Osteoblast (primary cell): ENCODE measurements around the gene CKM. TPM values are rescaled to one million over a fixed set of nuclear protein-coding genes. Genes with fewer than 3 reads are reported as not detected.

Experiments
- DNase-seq: peaks from one replicate; pipeline ENCODE4 v3.0.0; 2011; ENCODE audit warnings: low spot score, mixed read lengths; ENCODE audit not compliant: insufficient read length; ENCODE audit errors: missing footprints
- H2AFZ ChIP-seq: 2 replicates; pipeline ENCODE4 v1.6.0; 2011; ENCODE audit warnings: mild to moderate bottlenecking, low read length
- H3K27ac ChIP-seq: 2 replicates; pipeline ENCODE4 v1.5.1; 2011; ENCODE audit warnings: mild to moderate bottlenecking, low read depth, low read length, moderate library complexity
- H3K27me3 ChIP-seq: 2 replicates; pipeline ENCODE4 v1.6.0; 2012; ENCODE audit warnings: mild to moderate bottlenecking, control low read depth, inconsistent platforms, low read length, moderate library complexity; ENCODE audit not compliant: insufficient read depth
- H3K36me3 ChIP-seq: 2 replicates; pipeline ENCODE4 v1.5.1; 2011; ENCODE audit warnings: mild to moderate bottlenecking, low read length, control low read depth, moderate library complexity; ENCODE audit not compliant: insufficient read depth
- H3K4me1 ChIP-seq: 2 replicates; pipeline ENCODE4 v1.5.1; 2011; ENCODE audit warnings: mild to moderate bottlenecking, low read length, control low read depth, moderate library complexity; ENCODE audit not compliant: insufficient read depth
- H3K4me2 ChIP-seq: 2 replicates; pipeline ENCODE4 v1.6.0; 2011; ENCODE audit warnings: mild to moderate bottlenecking, low read length; ENCODE audit not compliant: insufficient read depth
- H3K4me3 ChIP-seq: fragments of 200-600 bp; sonication (generic); 3 replicates; pipeline ENCODE4 v1.5.1; 2012; ENCODE audit warnings: mild to moderate bottlenecking, low read length, inconsistent platforms; ENCODE audit not compliant: insufficient read depth
- H3K79me2 ChIP-seq: 2 replicates; pipeline ENCODE4 v1.6.0; 2012; ENCODE audit warnings: mild to moderate bottlenecking, low read length, control low read depth, inconsistent platforms; ENCODE audit not compliant: insufficient read depth
- H3K9me3 ChIP-seq: 2 replicates; pipeline ENCODE4 v1.5.1; 2011; ENCODE audit warnings: low read depth, low read length, control low read depth
- H4K20me1 ChIP-seq: 2 replicates; pipeline ENCODE4 v1.6.0; 2012; ENCODE audit warnings: mild to moderate bottlenecking, low read length, control low read depth; ENCODE audit not compliant: insufficient read depth
- CTCF ChIP-seq: IDR thresholded peaks from 2 replicates; pipeline ENCODE4 v1.5.1; 2011; ENCODE audit warnings: mild to moderate bottlenecking, low read depth, low read length, moderate library complexity; ENCODE audit errors: extremely low read depth
- total RNA-seq: library from RNA; depleted of rRNA; stranded (reverse); fragments of >200 nt; gene quantifications from 2 replicates; pipeline ENCODE4 v1.2.3, GENCODE V29; 2012

Gene CKM
- total RNA-seq, 1 donor: 0.36 TPM

GRCh38 chr19:45258862-45259261 lies 63.8 kb downstream of the CKM start:
- no peak for TF ChIP-seq CTCF
- H4K20me1 ChIP-seq: peaks cover 23% of the 10 kb centered on the region
- peaks cover 6% of the 10 kb centered on the region for H3K36me3 ChIP-seq
- peaks cover 42% of the 10 kb centered on the region for H3K79me2 ChIP-seq
- H3K4me3 ChIP-seq: no peak overlapping the region
- no peak overlapping the region for H2AFZ ChIP-seq
- H3K27ac ChIP-seq: no peak overlapping the region
- no peaks in the 10 kb centered on the region for H3K4me1 ChIP-seq
- no peaks in the 10 kb centered on the region for H3K27me3 ChIP-seq
- DNase-seq: peak; percentile 32
- H3K9me3 ChIP-seq: no peaks in the 10 kb centered on the region
- no peak overlapping the region for H3K4me2 ChIP-seq

GRCh38 chr19:45256836-45257235 lies 65.8 kb downstream of the CKM start:
- peaks cover 4% of the 10 kb centered on the region for H3K36me3 ChIP-seq
- no peak for DNase-seq
- no peaks in the 10 kb centered on the region for H3K27me3 ChIP-seq
- H4K20me1 ChIP-seq: peaks cover 32% of the 10 kb centered on the region
- H2AFZ ChIP-seq: no peak overlapping the region
- peaks cover 62% of the 10 kb centered on the region for H3K79me2 ChIP-seq
- H3K4me1 ChIP-seq: peaks cover 14% of the 10 kb centered on the region
- no peaks in the 10 kb centered on the region for H3K9me3 ChIP-seq
- H3K4me2 ChIP-seq: no peak overlapping the region
- no peak overlapping the region for H3K4me3 ChIP-seq
- no peak overlapping the region for H3K27ac ChIP-seq
- no peak for TF ChIP-seq CTCF

Other genes with a start within 250 kb of the CKM start
- gene ZNF296, start 246.4 kb downstream of the CKM start, total RNA-seq: under 0.01 TPM in 1 of 2 replicates, not detected in the other
- 8.3 and 14.8 TPM in 2 replicates for gene GEMIN7, start 243.6 kb downstream of the CKM start, total RNA-seq
- gene PPP1R37, start 229.7 kb downstream of the CKM start, total RNA-seq: 43.9 and 53.6 TPM in 2 replicates
- gene NKPD1, start 161.9 kb downstream of the CKM start, total RNA-seq: 0.29 TPM in 1 of 2 replicates, not detected in the other
- 13.8 and 17.4 TPM in 2 replicates for gene TRAPPC6A, start 144.6 kb downstream of the CKM start, total RNA-seq
- 7.2 and 10.0 TPM in 2 replicates for gene BLOC1S3, start 144.1 kb downstream of the CKM start, total RNA-seq
- gene EXOC3L2, start 77.5 kb downstream of the CKM start, total RNA-seq: not detected in 2 replicates
- gene MARK4, start 71.6 kb downstream of the CKM start, total RNA-seq: 16.2 and 18.1 TPM in 2 replicates
- 0.29 and 0.72 TPM in 2 replicates for gene KLC3, start 17.9 kb upstream of the CKM start, total RNA-seq
- gene ERCC2, start 47.7 kb upstream of the CKM start, total RNA-seq: 47.4 and 52.5 TPM in 2 replicates
- 6.9 and 8.5 TPM in 2 replicates for gene PPP1R13L, start 82.2 kb upstream of the CKM start, total RNA-seq
- 10.5 and 10.6 TPM in 2 replicates for gene POLR1G, start 83.8 kb upstream of the CKM start, total RNA-seq
- gene ERCC1, start 101.0 kb upstream of the CKM start, total RNA-seq: 88.4 and 96.3 TPM in 2 replicates
- gene FOSB, start 145.1 kb upstream of the CKM start, total RNA-seq: 3.3 and 3.8 TPM in 2 replicates
- gene RTN2, start 174.2 kb upstream of the CKM start, total RNA-seq: 6.2 TPM in 2 replicates
- gene PPM1N, start 175.6 kb upstream of the CKM start, total RNA-seq: 0.29 and 0.36 TPM in 2 replicates
- 50.1 and 71.3 TPM in 2 replicates for gene VASP, start 184.6 kb upstream of the CKM start, total RNA-seq